Embryonic facial prominence (tissue), 1 donor: ENCODE measurements around the gene ITGB1BP2.
"Not testable (repeated sequence)": the region's sequence is repeated elsewhere in the genome, so short reads cannot be mapped to it uniquely, and the experiment has no call there.

Experiments used
- DNase-seq: peaks from one replicate; pipeline ENCODE4 v3.0.0-alpha.2; 2016; ENCODE audit errors: extremely low spot score

The ITGB1BP2 gene

GRCh38 chrX:71301195-71301924, at the start of gene ITGB1BP2:
ITGB1BP2 (plus strand) TSS chrX:71301750; CDS start chrX:71301807, 57 bp downstream.
- no peak for DNase-seq

DNA sequence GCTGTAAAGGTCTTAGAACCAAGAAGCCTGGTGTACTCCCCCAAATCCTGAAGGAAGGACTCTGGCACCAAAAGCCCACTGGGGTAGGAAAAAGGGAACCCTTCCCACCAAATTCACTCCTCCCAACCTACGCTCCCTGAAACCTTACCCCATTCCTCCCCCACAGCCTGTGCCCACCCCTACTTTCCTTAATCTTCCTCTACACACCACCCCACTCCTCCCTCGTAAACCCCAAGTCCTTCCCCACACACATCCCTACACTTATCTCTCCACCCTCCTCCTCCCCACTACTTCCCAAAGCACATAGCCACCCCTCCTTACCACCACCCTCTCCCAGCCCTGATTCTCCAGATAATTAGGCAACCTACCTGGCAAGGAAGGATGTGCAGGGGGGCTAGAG, 49.3 kb upstream of the ITGB1BP2 start:
- no peak for DNase-seq

DNA sequence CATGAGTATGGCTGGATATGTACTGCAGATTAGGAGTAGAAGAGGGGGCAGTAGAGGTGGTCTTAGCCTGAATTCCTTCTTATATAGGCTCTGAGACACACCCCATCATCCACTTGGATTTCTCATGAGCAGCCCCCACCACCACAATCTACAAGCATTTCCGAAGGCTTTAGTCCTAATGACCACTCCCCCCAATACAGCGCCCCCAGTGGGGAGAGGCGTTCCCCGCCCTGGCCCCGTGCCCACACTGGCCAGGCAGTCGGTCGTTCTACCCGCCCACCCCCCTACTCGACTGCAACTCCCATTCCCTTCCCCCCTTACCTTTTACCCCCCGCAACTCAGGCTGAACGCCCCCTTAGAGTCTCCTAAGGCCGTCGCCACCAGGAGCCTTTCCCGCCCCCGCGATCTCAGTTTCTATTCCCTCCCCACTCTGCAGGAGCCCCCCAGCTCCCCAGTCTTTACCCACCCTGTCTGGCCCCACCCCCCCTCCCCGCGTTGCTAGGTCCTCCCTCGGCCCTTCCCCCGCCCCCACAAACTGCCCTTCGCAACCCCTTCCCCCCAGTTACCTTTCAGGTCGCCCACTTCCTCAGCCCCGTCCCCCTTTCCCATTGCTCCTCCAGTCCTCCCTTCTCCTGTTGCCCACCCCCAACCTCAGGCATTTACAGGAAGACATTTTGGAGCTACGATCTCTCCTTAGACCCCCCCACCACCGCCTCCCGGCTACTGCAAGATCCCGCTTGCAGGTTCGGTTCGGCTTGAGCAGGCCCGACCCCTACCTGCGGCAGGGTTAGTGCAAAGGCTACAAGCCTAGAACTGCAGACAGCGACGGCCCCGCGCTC, 48.1 kb upstream of the ITGB1BP2 start:
- peak; percentile 11 for DNase-seq

DNA sequence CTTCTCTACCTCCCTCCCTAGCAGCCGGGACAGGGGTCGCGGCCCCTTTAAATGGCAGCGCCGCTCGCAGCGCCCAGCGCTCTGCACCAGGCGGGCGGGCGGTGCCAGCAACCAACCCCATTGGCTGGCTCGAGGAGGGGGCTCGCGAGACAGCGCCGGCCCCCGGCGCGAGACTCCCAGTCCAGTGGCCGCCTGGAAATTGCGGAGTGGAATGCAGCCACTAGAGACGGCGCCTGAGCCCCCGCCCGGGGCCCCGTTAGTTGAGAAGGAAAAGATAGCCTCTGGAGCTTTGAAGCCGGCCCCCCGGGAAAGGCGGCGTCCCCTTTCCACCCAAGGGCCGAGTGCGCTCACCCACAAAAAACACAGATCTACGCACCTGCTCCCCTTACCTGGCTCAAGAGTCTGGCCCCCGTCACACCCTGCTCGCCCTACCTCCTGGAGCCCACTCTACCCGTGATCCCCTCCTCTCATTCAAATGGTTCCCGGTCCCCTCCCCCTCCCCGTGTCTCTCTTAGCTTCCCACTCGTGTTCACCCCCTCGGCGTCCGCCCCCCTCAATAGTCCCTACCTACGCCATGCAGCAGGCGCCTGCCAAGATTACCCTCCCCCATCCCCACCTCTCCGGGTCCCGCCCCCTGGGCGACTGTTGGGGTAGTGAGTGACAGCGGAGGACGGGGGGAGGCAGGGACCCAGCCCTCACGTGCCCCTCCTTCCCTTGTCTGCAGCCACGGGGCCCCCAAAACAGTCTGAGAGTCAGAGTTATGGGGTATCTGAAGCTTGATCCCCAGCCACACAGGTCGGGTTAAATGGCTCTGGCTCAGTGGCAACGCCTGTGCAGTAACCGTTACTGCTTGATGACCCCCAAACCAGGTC, 47.2 kb upstream of the ITGB1BP2 start, which contains the start of gene ZMYM3:
ZMYM3 (minus strand) TSS at position 49 of the 872 bp plus-strand sequence. CDS start 885 bp downstream, outside the sequence.
- DNase-seq, result peak; percentile 68

GRCh38 chrX:71256051-71256450, 45.5 kb upstream of the ITGB1BP2 start:
- DNase-seq, result no peak

DNA sequence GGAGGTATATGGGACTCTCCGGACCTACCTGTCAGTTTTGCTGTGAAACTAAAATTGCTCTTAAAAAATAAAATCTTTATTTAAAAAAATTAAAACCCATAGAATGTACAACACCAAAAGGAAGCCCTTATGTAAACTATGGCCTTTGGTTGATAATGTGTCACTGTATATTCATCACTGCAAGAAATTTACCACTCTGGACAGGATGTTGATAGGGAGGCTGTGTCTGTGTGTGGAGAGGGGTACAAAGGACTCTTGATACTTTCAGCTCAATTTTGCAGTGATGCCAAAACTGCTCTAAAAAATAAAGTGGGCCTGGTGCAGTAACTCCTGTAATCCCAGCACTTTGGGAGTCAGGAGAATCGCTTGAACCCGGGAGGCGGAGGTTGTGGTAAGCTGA, 44.7 kb upstream of the ITGB1BP2 start:
- DNase-seq, result no peak

GRCh38 chrX:71268624-71269023, 32.9 kb upstream of the ITGB1BP2 start:
- not testable (repeated sequence) for DNase-seq

- DNase-seq, result no peak
Observed at GRCh38 chrX:71269801-71270395, 31.7 kb upstream of the ITGB1BP2 start.

GRCh38 chrX:71272313-71272712, 29.2 kb upstream of the ITGB1BP2 start:
- DNase-seq, result not testable (repeated sequence)

DNA sequence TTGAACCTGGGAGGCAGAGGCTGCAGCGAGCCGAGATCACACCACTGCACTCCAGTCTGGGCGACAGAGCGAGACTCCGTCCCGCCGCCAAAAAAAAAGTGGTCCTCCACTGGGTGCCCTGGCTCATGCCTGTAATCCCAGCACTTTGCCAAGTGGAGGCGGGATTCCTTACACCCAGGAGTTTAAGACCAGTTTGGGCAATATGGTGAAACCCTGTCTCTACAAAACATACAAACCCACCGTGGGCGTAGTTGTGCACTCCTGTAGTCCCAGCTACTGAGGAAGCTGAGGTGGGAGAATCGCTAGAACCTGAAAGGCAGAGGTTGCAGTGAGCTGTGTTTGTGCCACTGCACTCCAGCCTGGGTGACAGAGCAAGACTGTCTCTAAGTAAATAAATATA, 20.2 kb upstream of the ITGB1BP2 start:
- not testable (repeated sequence) for DNase-seq

GRCh38 chrX:71282514-71283402, 18.8 kb upstream of the ITGB1BP2 start:
- DNase-seq, result peak; percentile 37

- peak; percentile 89 for DNase-seq
Observed at GRCh38 chrX:71283403-71284143, 18.0 kb upstream of the ITGB1BP2 start, which contains the start of gene NONO. NONO (plus strand) TSS chrX:71283635; CDS start chrX:71290638, 7,003 bp downstream.

- no peak for DNase-seq
Observed at GRCh38 chrX:71285929-71286328, 15.6 kb upstream of the ITGB1BP2 start.

GRCh38 chrX:71291381-71291780, 10.2 kb upstream of the ITGB1BP2 start:
- DNase-seq, result no peak

DNA sequence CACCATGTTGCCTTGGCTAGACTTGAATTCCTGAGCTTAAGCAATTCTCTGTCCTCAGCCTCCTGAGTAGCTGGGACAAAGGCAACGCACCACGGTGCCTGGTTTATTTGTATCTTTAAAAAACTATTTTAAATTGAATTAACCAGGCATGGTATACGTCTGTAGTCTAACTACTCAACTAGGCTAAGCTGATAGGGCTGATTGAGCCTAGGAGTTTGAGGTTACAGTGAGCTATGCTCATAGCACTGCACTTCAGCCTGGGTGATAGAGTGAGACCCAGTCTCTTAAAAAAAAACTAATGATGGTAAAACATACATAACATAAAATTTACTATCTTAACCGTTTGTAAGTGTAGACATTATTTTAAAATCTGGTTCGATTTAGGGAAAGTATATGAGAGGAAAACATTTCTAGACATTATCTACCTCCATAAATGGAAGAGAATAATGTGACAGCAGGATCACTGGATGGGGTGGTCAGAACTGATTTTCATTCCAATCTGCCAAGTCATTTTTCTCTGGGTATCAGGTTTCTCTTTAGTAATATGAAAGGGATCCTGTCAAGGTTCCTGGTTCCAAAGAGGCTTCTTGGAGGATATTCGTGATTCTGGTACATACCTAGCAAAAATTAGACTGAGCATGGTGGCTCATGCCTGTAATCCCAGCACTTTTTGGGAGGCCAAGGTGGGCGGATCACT, 8.7 kb upstream of the ITGB1BP2 start:
- DNase-seq, result no peak

DNA sequence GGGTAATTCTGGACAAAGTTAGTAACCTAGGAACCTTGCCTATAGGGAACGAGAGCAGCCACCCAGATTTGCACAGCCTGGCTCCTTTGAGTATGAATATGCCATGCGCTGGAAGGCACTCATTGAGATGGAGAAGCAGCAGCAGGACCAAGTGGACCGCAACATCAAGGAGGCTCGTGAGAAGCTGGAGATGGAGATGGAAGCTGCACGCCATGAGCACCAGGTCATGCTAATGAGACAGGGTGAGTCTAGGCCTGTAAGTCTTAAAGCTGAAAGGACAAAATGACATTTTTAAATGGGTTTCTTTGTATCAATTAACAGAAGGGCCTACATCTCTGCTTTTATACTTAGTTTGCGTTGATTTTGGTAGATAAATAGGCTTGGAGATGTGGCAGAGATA, 4.7 kb upstream of the ITGB1BP2 start:
- DNase-seq, result no peak

DNA sequence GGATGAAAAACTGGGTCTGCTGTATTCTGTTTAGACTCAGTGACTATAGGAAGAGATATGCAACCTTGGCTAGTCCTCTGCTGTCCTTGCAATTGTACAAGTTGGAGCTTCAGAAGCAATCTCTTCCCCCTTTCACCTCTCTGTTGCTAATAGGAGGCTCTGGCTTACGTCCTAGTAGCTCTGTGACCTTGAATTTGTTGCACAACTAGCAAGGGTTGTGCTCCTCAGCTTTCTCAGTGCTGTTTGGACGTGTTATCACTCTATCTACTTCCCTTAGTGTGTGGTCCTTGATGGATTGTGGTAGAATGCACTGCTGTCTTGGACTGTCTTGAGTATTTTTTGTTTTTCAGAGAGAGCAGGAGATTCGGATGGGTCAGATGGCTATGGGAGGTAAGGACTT, 3.4 kb upstream of the ITGB1BP2 start:
- no peak for DNase-seq

DNA sequence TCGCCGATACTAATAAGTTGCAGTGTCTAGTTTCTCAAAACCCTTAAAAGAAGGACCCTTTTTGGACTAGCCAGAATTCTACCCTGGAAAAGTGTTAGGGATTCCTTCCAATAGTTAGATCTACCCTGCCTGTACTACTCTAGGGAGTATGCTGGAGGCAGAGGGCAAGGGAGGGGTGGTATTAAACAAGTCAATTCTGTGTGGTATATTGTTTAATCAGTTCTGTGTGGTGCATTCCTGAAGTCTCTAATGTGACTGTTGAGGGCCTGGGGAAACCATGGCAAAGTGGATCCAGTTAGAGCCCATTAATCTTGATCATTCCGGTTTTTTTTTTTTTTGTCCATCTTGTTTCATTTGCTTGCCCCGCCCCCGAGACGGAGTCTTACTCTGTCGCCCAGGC, 1.5 kb upstream of the ITGB1BP2 start:
- not testable (repeated sequence) for DNase-seq

GRCh38 chrX:71300495-71300894, 1.1 kb upstream of the ITGB1BP2 start:
- not testable (repeated sequence) for DNase-seq
